ENCODE data around the gene KCNIP2. TPM values are rescaled to one million over a fixed set of nuclear protein-coding genes. Genes with fewer than 3 reads are reported as not detected.
A peak's percentile ranks its signal among the peaks of the same experiment; 100 is the strongest.

Gene KCNIP2
- polyA plus RNA-seq, 1 of the 3 experiments (the other 2 are of a cell fraction), result 1.0 TPM

- no peaks in the 10 kb centered on the region for H3K9me3 ChIP-seq
- H3K4me2 ChIP-seq, result peak overlapping the region; percentile 77; the same call in 1 of the 2 replicates
- no peaks in the 10 kb centered on the region for H4K20me1 ChIP-seq (ENCODE audit: insufficient read depth)
- H3K9ac ChIP-seq, result no peak overlapping the region
- H3K27ac ChIP-seq (ENCODE audit: low read depth in 2 of 2, low read length in 1 of 2), result peak overlapping the region; percentile 41 to 87; a peak in 3 of 4 replicates
- POLR2A ChIA-PET, result no interaction called here
- no peaks in the 10 kb centered on the region for H3K79me2 ChIP-seq (ENCODE audit: insufficient read depth)
- H3K4me1 ChIP-seq (ENCODE audit: control insufficient read depth in 1 of 2, insufficient read depth in 2 of 2, low read depth in 1 of 2, low read length in 1 of 2), result peaks cover 14 to 35% of the 10 kb centered on the region in 2 experiments; a peak in 3 of 4 replicates
- no peaks in the 10 kb centered on the region for H3F3A ChIP-seq (replicated peaks; ENCODE audit: insufficient read depth)
- WGBS (ENCODE audit: low lambda C conversion rate), result 60% methylated on average over 23 of the region's 31 CpGs
- CTCF ChIA-PET, result interaction anchor here (1.0 to 8.5 kb wide), 3 partner anchors 12 to 47 kb away, joined by 4 to 73 read pairs (median 4); partner anchors contain the start of genes KCNIP2, NPM3 and OGA
- H2AFZ ChIP-seq (ENCODE audit: low read depth), result no peak overlapping the region
- H3K4me3 ChIP-seq (ENCODE audit: low read depth in 2 of 2, low read length in 1 of 2), result peak overlapping the region in 1 of 2 experiments; percentile 45; a peak in 3 of 4 replicates
- no peak for TF ChIP-seq REST (IDR thresholded peaks at IDR 0.05; ENCODE audit: low read depth, low read length)
- peak; percentile 93 for DNase-seq
- no peaks in the 10 kb centered on the region for H3K27me3 ChIP-seq (ENCODE audit: insufficient read depth)
- H3K36me3 ChIP-seq (replicated peaks in 1 of 2; ENCODE audit: control insufficient read depth in 1 of 2, insufficient read depth in 2 of 2, low read length in 1 of 2), result no peaks in the 10 kb centered on the region
- no peaks in the 10 kb centered on the region for H3K9me2 ChIP-seq
Observed at GRCh38 chr10:101829561-101830315, 13.9 kb downstream of the KCNIP2 start.

GRCh38 chr10:101828766-101829551, 14.6 kb downstream of the KCNIP2 start:
- Histone ChIP-seq H3K4me3 (ENCODE audit: low read depth in 2 of 2, low read length in 1 of 2) (no peak overlapping the region; a peak in 1 of 4 replicates), H2AFZ (ENCODE audit: low read depth) (no peak overlapping the region), H3K27me3 (ENCODE audit: insufficient read depth) (no peaks in the 10 kb centered on the region), H3K9ac (no peak overlapping the region), H3K27ac (ENCODE audit: low read depth in 2 of 2, low read length in 1 of 2) (no peak overlapping the region), H3K9me3 (no peaks in the 10 kb centered on the region), H3K4me2 (no peak overlapping the region), H3K4me1 (ENCODE audit: control insufficient read depth in 1 of 2, insufficient read depth in 2 of 2, low read depth in 1 of 2, low read length in 1 of 2) (peaks cover 14 to 35% of the 10 kb centered on the region in 2 experiments; a peak in 3 of 4 replicates), H4K20me1 (ENCODE audit: insufficient read depth) (no peaks in the 10 kb centered on the region), H3F3A (replicated peaks; ENCODE audit: insufficient read depth) (no peaks in the 10 kb centered on the region), H3K36me3 (replicated peaks in 1 of 2; ENCODE audit: control insufficient read depth in 1 of 2, insufficient read depth in 2 of 2, low read length in 1 of 2) (no peaks in the 10 kb centered on the region), H3K9me2 (no peaks in the 10 kb centered on the region), H3K79me2 (ENCODE audit: insufficient read depth) (no peaks in the 10 kb centered on the region)
- 81% methylated on average over 39 of the region's 39 CpGs for WGBS (ENCODE audit: low lambda C conversion rate)
- CTCF ChIA-PET, result interaction anchor here (0.9 to 8.5 kb wide), 4 partner anchors 11 to 46 kb away, joined by 3 to 73 read pairs (median 4); partner anchors contain the start of genes KCNIP2, NPM3 and OGA
- TF ChIP-seq PBX3 (IDR thresholded peaks at IDR 0.05), result no peak
- TF ChIP-seq RXRA (IDR thresholded peaks at IDR 0.05; ENCODE audit: borderline replicate concordance, low read depth), result no peak
- no peak for TF ChIP-seq NRF1 (IDR thresholded peaks at IDR 0.05; ENCODE audit: low read depth, low read length)
- no peak for TF ChIP-seq JUND (IDR thresholded peaks at IDR 0.05)
- no peak for TF ChIP-seq CTCF (IDR thresholded peaks at IDR 0.05)
- TF ChIP-seq TEAD4 (IDR thresholded peaks at IDR 0.05; ENCODE audit: borderline replicate concordance, insufficient read depth), result no peak
- POLR2A ChIA-PET, result no interaction called here
- DNase-seq, result no peak
